Measurements from ENCODE around the gene PHF2.

GRCh38 chr9:93614830-93615468, 38.6 kb downstream of the PHF2 start:
- TF ChIP-seq TAF1 (IDR thresholded peaks at IDR 0.05; ENCODE audit: borderline replicate concordance, low read depth, low read length) (no peak), POLR2A (IDR thresholded peaks at IDR 0.05; ENCODE audit: low read depth, low read length) (no peak)

All from GM12892 (cell line).